KMS-11 (cell line): ENCODE measurements around the gene LHFPL2.

Experiments
- H2AFZ ChIP-seq: fragments of 200-600 bp; sonication (generic); 2 replicates; pipeline ENCODE4 v1.6.1; 2016; ENCODE audit warnings: antibody characterized with exemption, mixed run types, low read depth
- H3K27ac ChIP-seq: fragments of 200-600 bp; sonication (generic); 2 replicates; pipeline ENCODE4 v1.6.1; 2016; ENCODE audit warnings: mild to moderate bottlenecking, mixed run types
- H3K27me3 ChIP-seq: fragments of 200-600 bp; sonication (generic); 2 replicates; pipeline ENCODE4 v1.6.1; 2017; ENCODE audit warnings: mild to moderate bottlenecking, low read depth, mixed run types, moderate library complexity; ENCODE audit not compliant: insufficient read depth
- H3K36me3 ChIP-seq: fragments of 200-600 bp; sonication (generic); 2 replicates; pipeline ENCODE4 v1.6.1; 2017; ENCODE audit warnings: mild to moderate bottlenecking, mixed run types; ENCODE audit not compliant: insufficient read depth
- H3K4me1 ChIP-seq: fragments of 200-600 bp; sonication (generic); 2 replicates; pipeline ENCODE4 v1.6.1; 2016; ENCODE audit warnings: mild to moderate bottlenecking, low read depth, mixed run types; ENCODE audit not compliant: poor library complexity, severe bottlenecking
- H3K4me2 ChIP-seq: fragments of 200-600 bp; sonication (generic); 2 replicates; pipeline ENCODE4 v1.7.0; 2016; ENCODE audit warnings: mild to moderate bottlenecking, mixed run types
- H3K4me3 ChIP-seq: fragments of 200-600 bp; sonication (generic); IDR thresholded peaks from 2 replicates; pipeline ENCODE4 v1.6.1; 2017; ENCODE audit warnings: low read depth, low read length, mixed read lengths; ENCODE audit not compliant: insufficient read depth
- H3K79me2 ChIP-seq: fragments of 200-600 bp; sonication (generic); 2 replicates; pipeline ENCODE4 v1.6.1; 2016; ENCODE audit warnings: low read depth, mixed run types; ENCODE audit not compliant: insufficient read depth
- H3K9ac ChIP-seq: fragments of 200-600 bp; sonication (generic); 2 replicates; pipeline ENCODE4 v1.6.1; 2016; ENCODE audit warnings: mild to moderate bottlenecking, mixed run types
- H4K20me1 ChIP-seq: fragments of 200-600 bp; sonication (generic); 2 replicates; pipeline ENCODE4 v1.6.1; 2016; ENCODE audit warnings: mild to moderate bottlenecking, mixed run types; ENCODE audit not compliant: insufficient read depth
- TF ChIP-seq, protein P1 (sequence below): fragments of 200-600 bp; sonication (generic); conservative IDR thresholded peaks from 2 replicates; pipeline ENCODE4 v1.6.1; 2017; ENCODE audit warnings: low read depth, mild to moderate bottlenecking, antibody characterized with exemption, low read length, moderate library complexity, mixed read lengths

Gene LHFPL2

DNA sequence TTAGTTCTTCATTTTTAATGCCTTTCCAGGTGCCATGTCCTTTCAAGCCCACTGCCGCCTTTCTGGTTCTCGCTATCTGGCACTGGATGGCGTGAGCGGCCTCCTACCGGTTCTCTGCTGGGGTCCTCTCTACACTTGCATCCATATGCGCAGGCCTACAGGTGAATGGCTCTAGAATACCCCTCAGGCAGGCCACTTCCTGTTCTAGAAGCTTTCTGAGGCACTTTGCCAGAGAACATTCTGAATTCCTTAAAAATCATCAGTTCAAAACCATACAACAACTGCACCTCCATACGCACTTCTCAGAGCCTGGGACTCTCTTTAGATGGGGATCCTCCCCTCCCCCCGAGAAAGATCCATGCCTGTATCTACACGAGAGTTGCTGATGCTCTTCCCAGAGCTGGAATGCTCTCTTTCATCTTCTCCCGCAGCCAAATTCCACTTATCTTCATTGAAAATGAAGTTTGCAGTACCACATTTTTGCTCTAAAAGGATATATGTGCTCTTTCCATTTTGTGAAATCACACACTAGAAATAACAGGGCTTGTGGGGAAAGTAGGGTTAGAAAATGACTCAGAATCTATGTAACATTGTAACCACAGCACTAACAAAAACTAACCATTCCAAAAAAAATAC lies 1.4 kb upstream of the LHFPL2 start:
- H3K4me1 ChIP-seq, result peaks cover 46% of the 10 kb centered on the region
- TF ChIP-seq, protein P1, sequence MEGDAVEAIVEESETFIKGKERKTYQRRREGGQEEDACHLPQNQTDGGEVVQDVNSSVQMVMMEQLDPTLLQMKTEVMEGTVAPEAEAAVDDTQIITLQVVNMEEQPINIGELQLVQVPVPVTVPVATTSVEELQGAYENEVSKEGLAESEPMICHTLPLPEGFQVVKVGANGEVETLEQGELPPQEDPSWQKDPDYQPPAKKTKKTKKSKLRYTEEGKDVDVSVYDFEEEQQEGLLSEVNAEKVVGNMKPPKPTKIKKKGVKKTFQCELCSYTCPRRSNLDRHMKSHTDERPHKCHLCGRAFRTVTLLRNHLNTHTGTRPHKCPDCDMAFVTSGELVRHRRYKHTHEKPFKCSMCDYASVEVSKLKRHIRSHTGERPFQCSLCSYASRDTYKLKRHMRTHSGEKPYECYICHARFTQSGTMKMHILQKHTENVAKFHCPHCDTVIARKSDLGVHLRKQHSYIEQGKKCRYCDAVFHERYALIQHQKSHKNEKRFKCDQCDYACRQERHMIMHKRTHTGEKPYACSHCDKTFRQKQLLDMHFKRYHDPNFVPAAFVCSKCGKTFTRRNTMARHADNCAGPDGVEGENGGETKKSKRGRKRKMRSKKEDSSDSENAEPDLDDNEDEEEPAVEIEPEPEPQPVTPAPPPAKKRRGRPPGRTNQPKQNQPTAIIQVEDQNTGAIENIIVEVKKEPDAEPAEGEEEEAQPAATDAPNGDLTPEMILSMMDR, result no peak
- no peaks in the 10 kb centered on the region for H3K79me2 ChIP-seq
- H3K9ac ChIP-seq, result no peak overlapping the region
- no peak overlapping the region for H3K4me3 ChIP-seq
- H3K27me3 ChIP-seq, result no peaks in the 10 kb centered on the region
- no peak overlapping the region for H2AFZ ChIP-seq
- no peak overlapping the region for H3K27ac ChIP-seq
- H3K36me3 ChIP-seq, result no peaks in the 10 kb centered on the region
- H4K20me1 ChIP-seq, result no peaks in the 10 kb centered on the region
- no peak overlapping the region for H3K4me2 ChIP-seq

DNA sequence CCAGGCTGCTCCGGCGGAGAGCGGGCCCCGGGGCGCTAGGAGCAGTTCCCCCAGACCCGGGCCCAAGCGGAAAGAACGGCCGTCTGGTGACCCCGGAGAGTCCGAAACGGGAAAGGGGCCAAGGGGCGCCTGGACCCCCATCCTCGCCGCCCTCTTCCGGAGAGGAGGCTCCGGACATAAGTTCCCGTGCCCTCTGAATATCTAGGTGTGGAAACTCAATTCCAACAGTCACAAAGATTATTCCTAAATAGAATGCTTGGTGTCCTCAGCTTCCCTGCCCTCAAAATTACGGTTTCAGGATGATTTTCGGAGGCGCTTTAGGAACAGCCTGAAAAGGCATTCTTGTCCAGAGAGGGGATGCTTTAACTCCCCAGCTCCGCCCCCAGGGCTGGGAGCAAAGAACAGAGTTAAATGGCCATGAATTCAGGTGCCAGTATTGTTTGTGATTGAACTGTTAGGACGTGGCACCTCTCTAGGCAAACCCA lies 681 bp upstream of the LHFPL2 start:
- no peak overlapping the region for H3K4me3 ChIP-seq
- peaks cover 39% of the 10 kb centered on the region for H3K4me1 ChIP-seq
- H3K27me3 ChIP-seq, result no peaks in the 10 kb centered on the region
- no peak overlapping the region for H3K9ac ChIP-seq
- H3K27ac ChIP-seq, result no peak overlapping the region
- no peak overlapping the region; the same call in 1 of the 2 replicates for H3K4me2 ChIP-seq
- TF ChIP-seq, protein P1, result no peak
- no peak overlapping the region for H2AFZ ChIP-seq
- no peaks in the 10 kb centered on the region for H3K79me2 ChIP-seq
- no peaks in the 10 kb centered on the region for H4K20me1 ChIP-seq
- H3K36me3 ChIP-seq, result no peaks in the 10 kb centered on the region

DNA sequence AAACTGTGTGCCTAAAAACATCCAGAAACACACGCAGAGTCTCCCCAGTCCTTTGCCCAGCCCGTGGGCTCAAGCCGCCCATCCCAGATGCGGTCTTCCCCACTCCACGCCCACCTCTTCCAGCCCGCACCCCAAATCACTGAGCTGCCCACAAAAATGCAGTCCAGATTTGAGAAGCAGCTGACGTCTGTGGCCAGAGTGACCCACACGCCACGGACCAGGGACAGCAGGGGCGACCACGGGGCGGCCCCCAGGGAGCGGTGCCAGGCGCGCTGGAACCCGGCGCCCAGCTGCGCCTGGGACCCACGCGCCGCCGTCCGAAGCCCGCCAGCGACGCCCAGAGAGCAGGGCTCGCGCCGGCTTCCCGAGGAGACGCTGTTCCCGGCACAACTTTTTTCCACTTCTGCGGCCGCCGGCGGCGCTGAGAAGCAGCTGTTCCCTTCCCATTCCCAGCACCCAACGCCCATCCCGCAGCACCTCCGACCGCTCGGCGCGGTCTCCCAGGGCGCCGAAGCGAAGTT lies 674 bp downstream of the LHFPL2 start:
- peaks cover 25% of the 10 kb centered on the region for H3K4me1 ChIP-seq
- no peaks in the 10 kb centered on the region for H3K36me3 ChIP-seq
- peak overlapping the region; percentile 68 for H3K4me2 ChIP-seq
- TF ChIP-seq, protein P1, result no peak
- peak overlapping the region; percentile 60 for H3K9ac ChIP-seq
- no peaks in the 10 kb centered on the region for H4K20me1 ChIP-seq
- H3K4me3 ChIP-seq, result no peak overlapping the region
- no peaks in the 10 kb centered on the region for H3K27me3 ChIP-seq
- H3K79me2 ChIP-seq, result no peaks in the 10 kb centered on the region
- peak overlapping the region; percentile 94 for H2AFZ ChIP-seq
- H3K27ac ChIP-seq, result no peak overlapping the region

DNA sequence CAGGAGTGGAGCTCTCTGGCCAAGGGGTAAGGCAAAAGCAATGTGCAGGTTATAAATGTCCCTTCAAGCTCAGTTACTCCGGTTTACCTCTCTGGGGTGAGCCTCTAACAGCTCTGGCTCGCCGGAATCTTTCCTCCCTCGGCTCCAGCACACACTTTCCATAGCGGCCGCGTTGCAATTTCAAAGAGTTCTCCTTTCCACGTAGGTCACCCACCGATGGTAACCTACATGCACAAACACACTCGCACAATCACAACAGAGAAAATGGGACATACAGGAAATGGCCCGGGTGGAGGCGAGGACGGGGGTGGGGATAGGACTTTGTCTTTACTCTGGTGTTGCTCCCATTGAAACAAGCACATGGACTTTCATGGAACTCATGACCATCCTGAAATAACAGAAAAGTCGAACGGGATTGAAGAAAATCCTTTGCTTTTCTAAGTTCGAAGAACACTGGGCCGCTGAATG lies 1.2 kb downstream of the LHFPL2 start:
- H3K27me3 ChIP-seq, result no peaks in the 10 kb centered on the region
- no peak overlapping the region for H3K4me3 ChIP-seq
- peak overlapping the region; percentile 94; the same call in 1 of the 2 replicates for H2AFZ ChIP-seq
- no peak overlapping the region for H3K27ac ChIP-seq
- TF ChIP-seq, protein P1, result no peak
- H3K9ac ChIP-seq, result peak overlapping the region; percentile 60; the same call in 1 of the 2 replicates
- no peaks in the 10 kb centered on the region for H4K20me1 ChIP-seq
- H3K4me2 ChIP-seq, result peak overlapping the region; percentile 68
- H3K36me3 ChIP-seq, result no peaks in the 10 kb centered on the region
- H3K4me1 ChIP-seq, result peaks cover 23% of the 10 kb centered on the region
- H3K79me2 ChIP-seq, result no peaks in the 10 kb centered on the region
